GM12873 (cell line): ENCODE results near the gene COL4A2.

ENCODE experiments used
- CTCF ChIP-seq: IDR thresholded peaks from 2 replicates; pipeline ENCODE4 v1.5.1; 2012; ENCODE audit warnings: low read depth, mild to moderate bottlenecking, moderate library complexity, low read length, control low read depth; ENCODE audit not compliant: insufficient read depth; ENCODE audit errors: missing control alignments

The COL4A2 gene

GRCh38 chr13:110540871-110541525 is 233.9 kb downstream of the COL4A2 start:
- no peak for TF ChIP-seq CTCF

GRCh38 chr13:110541526-110541920 is 234.4 kb downstream of the COL4A2 start:
- no peak for TF ChIP-seq CTCF

- TF ChIP-seq CTCF: no peak
These were observed 235.2 kb downstream of the COL4A2 start for GRCh38 chr13:110542169-110542796.

GRCh38 chr13:110546378-110546777 is 239.3 kb downstream of the COL4A2 start:
- TF ChIP-seq CTCF: no peak

- no peak for TF ChIP-seq CTCF
These were observed 239.8 kb downstream of the COL4A2 start for GRCh38 chr13:110546926-110547325.

- no peak for TF ChIP-seq CTCF
These were observed 242.1 kb downstream of the COL4A2 start for GRCh38 chr13:110548891-110549794.

- TF ChIP-seq CTCF: no peak
These were observed 242.7 kb downstream of the COL4A2 start for GRCh38 chr13:110549795-110550160.
